ENCODE results near the gene ERAS.

DNA sequence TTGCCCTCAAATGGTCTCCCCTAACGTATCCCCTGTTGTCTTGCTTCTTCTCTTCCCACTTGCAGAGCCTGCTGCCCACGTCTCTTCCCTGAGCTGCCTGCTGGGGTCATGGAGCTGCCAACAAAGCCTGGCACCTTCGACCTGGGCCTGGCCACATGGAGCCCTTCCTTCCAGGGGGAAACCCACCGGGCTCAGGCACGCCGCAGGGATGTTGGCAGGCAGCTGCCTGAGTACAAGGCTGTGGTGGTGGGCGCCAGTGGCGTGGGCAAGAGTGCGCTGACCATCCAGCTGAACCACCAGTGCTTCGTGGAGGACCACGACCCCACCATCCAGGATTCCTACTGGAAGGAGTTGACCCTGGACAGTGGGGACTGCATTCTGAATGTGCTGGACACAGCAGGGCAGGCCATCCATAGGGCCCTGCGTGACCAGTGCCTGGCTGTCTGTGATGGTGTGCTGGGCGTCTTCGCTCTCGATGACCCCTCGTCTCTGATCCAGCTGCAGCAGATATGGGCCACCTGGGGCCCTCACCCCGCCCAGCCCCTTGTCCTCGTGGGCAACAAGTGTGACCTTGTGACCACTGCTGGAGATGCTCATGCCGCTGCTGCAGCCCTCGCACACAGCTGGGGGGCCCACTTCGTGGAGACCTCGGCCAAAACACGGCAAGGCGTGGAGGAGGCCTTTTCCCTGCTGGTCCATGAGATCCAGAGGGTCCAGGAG lies 2.9 kb downstream of the ERAS start:
- no peak for TF ChIP-seq CTCF (conservative IDR thresholded peaks at IDR 0.05; ENCODE audit: low read depth in 2 of 2)
- no peak for TF ChIP-seq EZH2 (IDR thresholded peaks at IDR 0.05; ENCODE audit: low read depth, unreplicated experiment)
- TF ChIP-seq, protein P1, sequence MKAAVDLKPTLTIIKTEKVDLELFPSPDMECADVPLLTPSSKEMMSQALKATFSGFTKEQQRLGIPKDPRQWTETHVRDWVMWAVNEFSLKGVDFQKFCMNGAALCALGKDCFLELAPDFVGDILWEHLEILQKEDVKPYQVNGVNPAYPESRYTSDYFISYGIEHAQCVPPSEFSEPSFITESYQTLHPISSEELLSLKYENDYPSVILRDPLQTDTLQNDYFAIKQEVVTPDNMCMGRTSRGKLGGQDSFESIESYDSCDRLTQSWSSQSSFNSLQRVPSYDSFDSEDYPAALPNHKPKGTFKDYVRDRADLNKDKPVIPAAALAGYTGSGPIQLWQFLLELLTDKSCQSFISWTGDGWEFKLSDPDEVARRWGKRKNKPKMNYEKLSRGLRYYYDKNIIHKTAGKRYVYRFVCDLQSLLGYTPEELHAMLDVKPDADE (IDR thresholded peaks at IDR 0.05): no peak
- TF ChIP-seq EZH2phosphoT487 (IDR thresholded peaks at IDR 0.05; ENCODE audit: unreplicated experiment): no peak
